Measurements from ENCODE around the gene GALNT5.
"Not testable (repeated sequence)": the region's sequence is repeated elsewhere in the genome, so short reads cannot be mapped to it uniquely, and the experiment has no call there.

Gene GALNT5, protein sequence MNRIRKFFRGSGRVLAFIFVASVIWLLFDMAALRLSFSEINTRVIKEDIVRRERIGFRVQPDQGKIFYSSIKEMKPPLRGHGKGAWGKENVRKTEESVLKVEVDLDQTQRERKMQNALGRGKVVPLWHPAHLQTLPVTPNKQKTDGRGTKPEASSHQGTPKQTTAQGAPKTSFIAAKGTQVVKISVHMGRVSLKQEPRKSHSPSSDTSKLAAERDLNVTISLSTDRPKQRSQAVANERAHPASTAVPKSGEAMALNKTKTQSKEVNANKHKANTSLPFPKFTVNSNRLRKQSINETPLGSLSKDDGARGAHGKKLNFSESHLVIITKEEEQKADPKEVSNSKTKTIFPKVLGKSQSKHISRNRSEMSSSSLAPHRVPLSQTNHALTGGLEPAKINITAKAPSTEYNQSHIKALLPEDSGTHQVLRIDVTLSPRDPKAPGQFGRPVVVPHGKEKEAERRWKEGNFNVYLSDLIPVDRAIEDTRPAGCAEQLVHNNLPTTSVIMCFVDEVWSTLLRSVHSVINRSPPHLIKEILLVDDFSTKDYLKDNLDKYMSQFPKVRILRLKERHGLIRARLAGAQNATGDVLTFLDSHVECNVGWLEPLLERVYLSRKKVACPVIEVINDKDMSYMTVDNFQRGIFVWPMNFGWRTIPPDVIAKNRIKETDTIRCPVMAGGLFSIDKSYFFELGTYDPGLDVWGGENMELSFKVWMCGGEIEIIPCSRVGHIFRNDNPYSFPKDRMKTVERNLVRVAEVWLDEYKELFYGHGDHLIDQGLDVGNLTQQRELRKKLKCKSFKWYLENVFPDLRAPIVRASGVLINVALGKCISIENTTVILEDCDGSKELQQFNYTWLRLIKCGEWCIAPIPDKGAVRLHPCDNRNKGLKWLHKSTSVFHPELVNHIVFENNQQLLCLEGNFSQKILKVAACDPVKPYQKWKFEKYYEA

DNA sequence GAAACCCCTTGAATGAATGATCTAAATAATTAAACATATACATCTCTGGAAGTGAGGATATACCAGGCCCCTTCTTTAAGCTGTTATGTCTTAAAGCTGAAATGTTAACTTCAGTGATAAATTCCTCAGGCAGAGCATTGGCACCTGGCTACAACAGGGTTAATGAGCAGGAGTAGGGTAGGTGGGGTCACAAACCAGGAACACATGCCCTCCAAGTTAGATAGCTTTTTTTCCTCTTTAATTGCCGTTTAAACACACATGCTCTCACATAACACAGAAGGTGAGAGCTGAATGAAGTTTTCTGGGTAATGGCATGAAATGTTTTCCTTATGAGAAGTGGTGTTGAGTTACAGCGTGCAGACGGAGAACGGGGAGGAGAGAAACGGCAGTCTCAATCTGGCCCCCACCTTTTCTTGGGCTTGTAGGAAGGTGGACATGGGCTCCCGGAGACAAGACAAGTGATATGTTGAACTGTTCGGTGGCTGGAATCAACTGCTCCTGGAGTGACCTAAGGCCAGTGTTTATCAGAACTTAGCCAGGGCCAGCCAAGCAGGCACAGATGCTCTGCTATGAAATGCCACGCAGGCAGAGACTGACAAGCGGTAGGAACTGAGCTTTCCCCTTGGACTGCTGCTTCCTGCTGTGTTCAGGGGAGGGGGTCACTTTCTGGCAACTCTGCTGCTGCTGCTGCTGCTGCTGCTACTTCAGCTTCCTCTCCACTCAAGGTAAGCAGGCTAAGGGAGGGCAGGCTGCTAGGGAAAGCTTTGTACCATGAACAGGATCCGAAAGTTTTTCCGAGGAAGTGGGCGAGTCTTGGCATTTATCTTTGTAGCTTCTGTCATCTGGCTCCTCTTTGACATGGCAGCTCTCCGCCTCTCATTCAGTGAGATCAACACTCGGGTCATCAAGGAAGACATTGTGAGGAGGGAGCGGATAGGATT lies at the start of gene GALNT5:
Gene GALNT5 (plus strand): TSS at position 394 of the 941 bp plus-strand sequence. CDS start 378 bp downstream, at position 772.
- DNase-seq (ENCODE audit: low spot score): peak; percentile 86

DNA sequence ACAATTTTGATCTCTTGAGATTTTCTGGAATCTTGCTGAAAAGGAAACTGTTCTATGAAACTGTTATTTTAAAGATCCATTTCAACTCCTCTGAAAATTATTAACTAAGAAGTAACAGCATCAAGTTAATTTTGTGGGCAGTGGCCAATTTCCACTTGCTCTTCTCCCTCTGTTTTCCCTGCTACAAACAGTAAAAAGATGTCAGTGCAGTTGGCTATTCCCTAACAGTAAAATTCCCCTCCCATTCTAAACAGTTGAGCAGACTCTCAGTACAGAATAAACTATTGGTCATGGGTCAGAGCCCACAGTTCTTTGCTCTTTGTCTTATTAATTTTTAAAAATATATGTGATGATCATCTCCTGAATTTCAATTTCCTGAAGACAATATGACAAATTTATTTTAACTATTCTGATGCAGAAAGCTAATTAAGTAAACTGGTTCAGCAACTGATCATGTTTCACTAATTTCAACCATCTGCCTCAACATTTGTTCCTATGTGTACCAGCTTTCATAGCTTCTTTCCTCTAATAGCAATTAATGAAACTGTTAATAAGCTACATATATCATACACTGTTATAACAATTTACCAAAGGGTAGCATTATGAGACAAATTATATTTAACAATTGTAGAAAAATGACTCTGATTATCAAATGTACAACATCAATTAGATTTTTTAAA lies 41.1 kb upstream of the GALNT5 start:
- DNase-seq (ENCODE audit: low spot score): no peak

DNA sequence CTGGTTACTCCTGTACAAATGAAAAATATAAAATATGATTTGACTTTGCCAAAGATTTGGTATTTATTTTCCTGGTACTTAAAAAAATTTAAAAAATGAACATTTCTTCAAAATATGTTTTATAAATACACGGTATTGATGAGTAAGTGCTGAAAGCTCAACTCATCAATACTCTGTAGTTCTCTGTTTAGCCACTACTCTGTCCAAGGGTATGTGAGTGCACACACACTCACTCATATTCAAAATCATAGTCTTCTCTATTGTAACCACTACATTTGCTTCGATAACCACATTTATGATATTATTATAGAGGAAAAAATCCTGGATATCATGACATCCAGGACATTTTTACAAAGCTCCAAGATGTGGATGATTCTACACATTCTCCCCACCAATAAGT lies 40.1 kb upstream of the GALNT5 start:
- no peak for DNase-seq (ENCODE audit: low spot score)

DNA sequence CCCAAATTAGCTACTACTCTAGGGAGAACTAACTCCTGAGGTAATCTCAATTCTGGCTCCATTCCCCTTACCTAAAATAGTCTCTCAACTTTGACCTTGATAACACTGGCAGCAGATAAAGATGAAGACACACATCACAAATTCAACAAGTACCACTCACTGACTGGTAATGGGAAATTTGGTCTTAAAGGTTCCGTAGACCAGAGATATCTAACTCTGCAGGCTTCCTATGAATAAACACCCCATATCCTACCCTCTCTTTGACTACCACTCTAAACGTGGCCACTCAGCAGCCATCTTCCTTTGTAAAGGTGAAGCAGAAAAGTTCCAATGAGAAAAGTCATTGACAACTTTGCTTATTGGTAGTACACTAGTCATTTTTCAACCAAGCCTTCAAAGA lies 38.6 kb upstream of the GALNT5 start:
- DNase-seq (ENCODE audit: low spot score): no peak

DNA sequence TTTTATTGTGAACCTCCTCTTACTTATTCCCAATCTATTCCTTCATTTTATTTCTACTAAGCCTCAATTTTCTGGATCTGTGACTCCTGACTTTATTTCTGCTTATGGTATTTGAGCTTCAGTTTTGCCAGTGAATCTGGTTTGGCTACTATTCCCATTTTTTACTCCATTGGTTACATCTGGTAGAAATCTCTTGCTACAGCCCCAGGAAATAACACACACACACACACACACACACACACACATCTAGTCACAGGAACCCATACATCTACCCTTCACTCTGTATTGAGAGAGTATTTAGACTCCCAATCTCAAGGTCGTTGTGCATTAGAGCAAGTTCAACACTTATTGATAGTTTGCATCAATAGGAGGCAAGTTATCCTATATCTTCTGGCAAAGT lies 37.0 kb upstream of the GALNT5 start:
- no peak for DNase-seq (ENCODE audit: low spot score)

DNA sequence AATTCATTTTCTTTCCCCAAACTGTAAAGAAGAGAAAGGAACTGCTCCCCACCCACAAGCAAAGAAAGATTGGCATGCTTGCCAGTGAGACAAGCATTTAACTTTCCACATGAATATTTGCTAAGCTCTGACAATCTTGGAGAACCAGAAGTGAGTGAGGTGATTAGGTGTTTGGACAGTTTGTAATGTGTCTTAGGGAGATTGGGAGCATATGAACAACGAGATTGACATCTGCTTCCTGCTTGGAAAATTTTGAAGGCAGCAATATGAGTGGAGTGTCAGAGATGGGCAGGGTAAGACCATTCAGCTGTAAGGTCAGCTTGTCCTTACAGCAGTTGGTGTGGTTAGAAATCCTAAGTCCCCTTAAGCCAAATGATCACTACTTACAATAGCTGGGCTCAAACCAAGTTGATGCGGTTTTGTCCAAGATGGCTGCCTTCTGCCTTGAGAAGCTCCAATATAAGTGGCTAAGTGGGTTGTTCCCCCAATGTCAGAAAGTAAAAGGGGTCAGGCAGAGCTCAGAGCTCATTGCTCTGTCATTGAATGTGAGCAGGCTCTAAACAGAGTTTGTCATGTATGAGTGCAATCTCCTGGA lies 36.0 kb upstream of the GALNT5 start:
- no peak for DNase-seq (ENCODE audit: low spot score)

DNA sequence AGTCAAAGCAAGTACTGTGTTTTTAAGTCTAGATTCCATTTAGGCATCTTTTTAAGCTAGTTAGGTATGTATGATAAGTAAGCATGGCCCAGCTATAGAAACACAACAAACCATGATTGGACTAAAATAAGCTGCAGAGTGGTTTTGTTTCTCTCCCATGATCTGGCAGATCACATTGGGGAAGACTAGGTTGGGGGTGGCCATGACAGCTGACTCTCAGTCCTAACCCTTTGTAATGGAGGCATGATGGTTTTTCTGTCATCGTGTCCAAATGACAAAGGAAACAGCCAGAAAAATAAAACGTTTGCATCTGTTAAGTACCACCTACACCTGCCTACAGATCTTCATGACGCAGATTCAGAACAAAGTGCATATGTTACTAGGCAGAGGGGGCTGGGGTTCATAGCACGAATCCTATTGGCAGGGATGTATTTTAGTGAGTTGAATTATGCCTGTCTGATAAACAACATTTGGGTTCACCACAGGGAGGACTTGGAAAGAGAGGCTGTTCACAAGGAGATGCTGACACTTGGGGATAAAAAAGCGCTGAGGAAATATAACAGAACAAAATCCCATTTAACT lies 33.8 kb upstream of the GALNT5 start:
- no peak for DNase-seq (ENCODE audit: low spot score)

DNA sequence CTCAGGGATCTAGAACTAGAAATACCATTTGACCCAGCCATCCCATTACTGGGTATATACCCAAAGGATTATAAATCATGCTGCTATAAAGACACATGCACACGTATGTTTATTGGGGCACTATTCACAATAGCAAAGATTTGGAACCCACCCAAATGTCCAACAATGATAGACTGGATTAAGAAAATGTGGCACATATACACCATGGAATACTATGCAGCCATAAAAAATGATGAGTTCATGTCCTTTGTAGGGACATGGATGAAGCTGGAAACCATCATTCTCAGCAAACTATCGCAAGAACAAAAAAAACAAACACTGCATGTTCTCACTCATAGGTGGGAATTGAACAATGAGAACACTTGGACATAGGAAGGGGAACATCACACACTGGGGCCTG lies 33.1 kb upstream of the GALNT5 start:
- not testable (repeated sequence) for DNase-seq (ENCODE audit: low spot score)

DNA sequence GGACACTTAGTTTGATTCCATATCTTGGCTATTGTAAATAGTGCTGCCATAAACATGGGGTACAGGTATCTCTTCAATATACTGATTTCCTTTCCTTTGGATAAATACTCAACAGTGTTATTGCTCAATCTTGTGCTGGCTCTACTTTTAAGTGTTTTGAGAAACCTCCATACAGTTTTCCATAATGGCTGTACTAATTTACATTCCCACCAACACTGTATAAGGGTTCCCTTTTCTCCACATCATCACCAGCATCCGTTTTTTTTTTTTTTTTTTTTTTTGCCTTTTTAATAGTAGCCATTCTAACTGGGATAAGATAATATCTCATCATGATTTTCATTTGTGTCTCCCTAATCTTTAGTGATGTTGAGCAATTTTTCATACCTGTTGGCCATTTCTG lies 29.9 kb upstream of the GALNT5 start:
- DNase-seq (ENCODE audit: low spot score): no peak

DNA sequence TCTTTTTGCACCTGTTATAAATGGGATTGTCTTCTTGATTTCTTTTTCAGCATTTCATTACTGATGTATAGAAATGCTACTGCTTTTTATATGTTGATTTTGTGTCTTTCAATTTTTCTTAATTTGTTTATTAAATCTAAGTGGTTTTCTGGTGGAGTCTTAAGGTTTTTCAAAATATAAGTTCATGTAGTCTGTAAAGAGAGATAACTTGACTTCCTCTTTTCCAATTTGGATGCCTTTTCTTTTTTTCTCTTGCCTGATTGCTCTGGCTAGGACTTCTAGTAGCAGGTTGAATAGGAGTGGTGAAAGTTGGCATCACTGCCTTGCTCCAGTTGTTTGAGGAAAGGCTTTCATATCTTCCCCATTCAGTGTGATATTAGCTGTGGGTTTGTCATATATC lies 28.6 kb upstream of the GALNT5 start:
- DNase-seq (ENCODE audit: low spot score): no peak

DNA sequence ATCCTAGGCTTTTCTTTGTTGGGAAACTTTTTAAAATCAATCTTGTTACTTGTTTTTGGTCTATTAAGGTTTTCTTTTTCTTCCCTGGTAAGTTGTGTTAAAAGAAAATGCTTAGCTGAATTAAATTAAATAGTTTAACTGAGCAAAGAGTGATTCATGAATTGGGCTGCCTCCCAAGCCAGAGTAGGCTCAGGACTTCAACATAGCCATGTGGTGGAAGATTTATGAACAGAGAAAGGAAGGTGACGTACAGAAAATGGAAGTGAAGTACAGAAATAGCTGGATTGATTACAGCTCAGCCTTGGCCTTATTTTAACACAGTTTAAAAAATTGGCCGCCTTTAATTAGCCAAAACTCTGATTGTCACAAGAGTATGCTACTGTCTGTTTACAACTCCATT lies 27.9 kb upstream of the GALNT5 start:
- no peak for DNase-seq (ENCODE audit: low spot score)

DNA sequence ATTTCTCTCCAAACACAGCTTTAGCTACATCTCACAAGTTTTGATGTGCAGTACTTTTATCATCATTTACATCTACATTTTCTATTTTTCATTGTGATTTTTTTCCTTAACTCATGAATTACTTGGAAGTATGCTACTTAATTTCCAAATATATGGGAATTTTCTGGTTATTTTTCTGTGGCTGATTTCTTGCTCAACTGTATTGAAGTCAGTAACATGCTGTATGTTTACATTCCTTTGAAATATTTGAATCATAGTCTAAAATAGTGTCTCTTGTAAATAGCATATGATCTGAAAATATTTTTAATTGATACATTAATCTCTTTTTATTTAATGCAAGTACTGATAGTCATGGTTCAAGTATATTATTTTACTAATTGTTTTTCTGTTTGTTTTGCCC lies 26.0 kb upstream of the GALNT5 start:
- DNase-seq (ENCODE audit: low spot score): no peak

DNA sequence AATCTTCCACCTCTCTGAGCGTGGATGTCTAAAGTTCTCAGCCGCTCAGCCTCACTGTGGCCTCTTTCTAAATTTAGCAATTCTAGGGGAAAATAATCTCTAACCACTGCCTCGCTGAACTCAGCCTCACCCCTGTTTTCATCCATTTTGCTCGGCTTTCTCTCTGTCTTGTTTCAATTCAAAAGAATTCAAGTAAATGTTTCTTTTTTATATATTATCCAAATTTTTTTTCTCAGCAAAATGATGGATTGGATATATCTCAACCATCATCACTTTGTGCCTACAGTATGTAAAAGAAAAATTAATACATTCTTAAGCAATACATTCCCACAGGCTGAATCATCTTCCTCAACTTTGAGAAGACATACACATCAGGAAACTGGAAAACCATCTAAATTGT lies 24.0 kb upstream of the GALNT5 start:
- no peak for DNase-seq (ENCODE audit: low spot score)

DNA sequence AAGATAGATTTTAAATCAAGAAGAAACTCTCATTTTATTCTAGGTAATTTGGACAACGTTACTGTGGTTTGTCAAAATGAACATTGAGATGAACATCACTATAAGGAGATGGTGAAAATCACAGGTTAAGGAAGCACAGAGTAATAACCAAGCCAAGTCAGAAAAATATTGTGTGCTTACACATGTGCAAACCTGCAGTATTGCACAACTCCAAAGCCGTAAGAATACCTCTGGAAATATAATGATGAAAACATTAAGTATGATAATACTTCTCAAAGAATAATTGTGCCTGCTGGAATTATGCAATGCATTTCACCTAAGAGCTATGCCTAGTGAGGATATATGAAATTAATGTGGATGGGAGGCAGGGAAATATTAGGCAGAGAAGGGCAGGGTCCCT lies 21.1 kb upstream of the GALNT5 start:
- DNase-seq (ENCODE audit: low spot score): no peak

DNA sequence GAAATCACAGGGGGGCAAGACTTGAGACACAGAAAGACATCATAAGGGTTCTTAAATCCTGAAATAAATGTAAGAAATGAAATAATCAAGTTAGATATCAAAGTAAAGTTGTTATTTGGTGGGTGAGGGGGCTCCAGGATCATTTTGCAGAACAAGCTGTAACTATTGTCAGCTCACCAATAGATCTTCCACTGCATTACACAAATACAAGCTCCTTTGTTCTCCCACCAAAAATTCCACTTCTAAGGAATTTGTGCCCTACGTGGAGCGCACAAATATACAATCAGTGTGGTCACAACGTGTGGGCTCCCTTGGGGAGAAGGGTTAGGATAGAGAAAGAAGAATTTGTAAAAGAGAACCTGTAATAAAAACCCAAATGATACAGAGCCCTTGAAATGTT lies 19.2 kb upstream of the GALNT5 start:
- DNase-seq (ENCODE audit: low spot score): no peak

DNA sequence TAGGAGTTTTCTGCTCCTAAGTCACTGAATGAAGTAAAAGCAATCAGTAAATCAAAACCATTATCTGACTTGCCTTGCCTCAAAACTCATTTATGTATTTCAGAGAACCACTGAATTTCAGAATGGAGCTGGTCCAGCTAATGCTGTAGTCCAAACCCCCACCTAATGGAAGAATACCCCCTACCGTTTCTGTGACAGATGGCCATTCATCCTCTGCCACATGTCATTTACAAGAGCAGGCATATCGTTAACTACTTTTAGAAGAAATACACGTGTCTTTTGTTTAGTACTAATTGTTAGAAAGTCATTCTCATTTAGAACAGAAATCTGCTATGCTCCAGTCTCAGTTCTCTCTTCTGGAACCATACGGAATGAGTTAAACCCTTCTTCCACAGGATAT lies 12.8 kb upstream of the GALNT5 start:
- DNase-seq (ENCODE audit: low spot score): no peak

DNA sequence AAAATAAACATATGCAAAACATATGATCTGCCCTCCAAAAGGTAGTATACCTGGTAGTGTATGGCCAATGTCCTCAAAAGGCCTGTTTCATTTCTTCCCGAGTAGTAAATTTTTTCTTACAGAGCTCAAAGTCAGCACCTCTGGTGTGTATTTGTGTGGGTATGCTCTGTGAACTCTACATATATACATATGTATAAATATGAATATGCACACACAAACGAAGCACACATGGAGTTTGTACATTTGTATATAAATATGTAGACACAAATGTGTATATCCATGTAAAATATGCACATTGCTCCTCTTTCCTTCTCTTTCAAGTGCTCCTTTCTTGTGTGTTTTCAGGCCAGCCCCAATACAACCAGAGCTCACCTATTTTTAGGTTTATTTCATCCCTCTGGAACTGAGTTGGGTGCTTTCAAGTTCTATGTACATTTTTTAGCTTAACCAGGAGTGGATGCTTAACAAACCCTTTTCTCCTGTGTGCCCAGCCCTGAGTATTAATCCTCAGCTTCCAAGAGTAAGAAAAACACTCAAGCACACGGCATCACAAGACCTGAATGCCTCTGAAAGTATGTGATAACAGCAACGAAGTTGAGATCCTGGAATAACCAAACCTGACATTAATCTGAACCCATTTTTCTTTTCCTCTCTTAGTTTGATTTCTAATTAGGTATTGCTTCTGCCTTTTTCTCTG lies 12.2 kb upstream of the GALNT5 start:
- no peak for DNase-seq (ENCODE audit: low spot score)

DNA sequence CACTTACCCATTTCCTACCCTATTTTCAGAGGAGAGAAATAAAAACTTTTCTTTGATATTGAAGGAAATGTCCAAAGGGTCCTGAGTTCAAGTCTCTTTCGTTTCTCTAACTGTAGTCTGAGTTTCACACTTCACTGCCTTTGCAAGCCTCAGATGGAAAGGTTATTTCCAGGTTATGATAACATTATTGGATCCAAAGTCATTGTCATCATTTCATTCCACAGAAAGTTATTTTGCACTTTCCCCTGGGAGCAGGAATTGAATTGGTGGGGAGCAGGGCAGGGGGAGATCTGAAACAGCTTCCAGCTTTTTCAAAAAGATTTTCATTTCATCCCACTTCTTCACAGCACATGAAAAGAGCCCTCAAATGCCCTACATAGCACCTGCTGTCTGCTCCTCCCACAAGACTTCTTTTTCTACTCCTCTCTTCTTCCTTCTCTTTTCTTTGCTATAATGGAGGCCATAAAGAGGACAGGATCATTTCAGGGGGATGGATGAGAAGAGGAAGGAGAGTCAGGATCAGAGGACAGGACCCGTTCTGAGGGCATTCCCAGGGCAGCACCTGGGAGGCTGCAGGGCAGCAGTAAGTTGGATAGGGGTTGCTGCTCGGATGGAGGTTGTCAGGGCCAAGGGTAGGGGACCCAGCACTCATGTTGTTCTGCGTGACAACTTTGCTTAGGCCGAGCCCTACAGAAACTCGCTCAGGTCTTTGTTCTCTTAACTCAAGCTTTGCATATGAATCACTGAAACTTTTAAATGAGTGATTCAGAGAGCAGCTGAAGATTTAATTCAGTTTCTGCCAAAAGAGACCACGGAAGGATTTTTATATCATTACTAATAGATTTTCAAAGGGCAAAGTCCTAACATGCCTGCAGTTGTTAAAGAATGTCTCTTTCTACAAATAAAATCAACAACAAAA lies 11.4 kb upstream of the GALNT5 start:
- DNase-seq (ENCODE audit: low spot score): no peak
